ENCODE data around the gene CNR2.
"Not testable (repeated sequence)": the region's sequence is repeated elsewhere in the genome, so short reads cannot be mapped to it uniquely, and the experiment has no call there.

GRCh38 chr1:23851406-23851805, 61.8 kb downstream of the CNR2 start:
- not testable (repeated sequence) for TF ChIP-seq CTCF (IDR thresholded peaks at IDR 0.05); KDM1A (IDR thresholded peaks at IDR 0.05; ENCODE audit: low read depth); NR3C1 (IDR thresholded peaks at IDR 0.05); POLR2AphosphoS2 (conservative IDR thresholded peaks at IDR 0.05; ENCODE audit: low read length); KDM5A (IDR thresholded peaks at IDR 0.05); PBX3 (IDR thresholded peaks at IDR 0.05); E2F6 (IDR thresholded peaks at IDR 0.05; ENCODE audit: borderline replicate concordance, low read depth); MAFK (IDR thresholded peaks at IDR 0.05; ENCODE audit: partially characterized antibody); HDAC2 (IDR thresholded peaks at IDR 0.05); POLR2A (IDR thresholded peaks at IDR 0.05; ENCODE audit: low read length); HOXA7 (CRISPR knock-in tag; IDR thresholded peaks at IDR 0.05); USF2 (IDR thresholded peaks at IDR 0.05); CHD2 (IDR thresholded peaks at IDR 0.05; ENCODE audit: low read length, partially characterized antibody); HES2 (IDR thresholded peaks at IDR 0.05)

All from A549 (cell line).